Loucy (cell line): ENCODE data around the gene IL23R.

Experiments used
- H2AFZ ChIP-seq: fragments of 200-600 bp; sonication (generic); 2 replicates; pipeline ENCODE4 v1.6.0; 2016; ENCODE audit warnings: antibody characterized with exemption, mild to moderate bottlenecking, low read length, moderate library complexity
- H3F3A ChIP-seq: fragments of 200-600 bp; 2 replicates; pipeline ENCODE4 v1.6.0; 2016; ENCODE audit warnings: antibody characterized with exemption, low read depth, mild to moderate bottlenecking
- H3K27me3 ChIP-seq: fragments of 200-600 bp; sonication (generic); 2 replicates; pipeline ENCODE4 v1.6.1; 2014; ENCODE audit warnings: low read length, mild to moderate bottlenecking; ENCODE audit not compliant: insufficient read depth, poor library complexity, severe bottlenecking
- H3K36me3 ChIP-seq: fragments of 200-600 bp; sonication (generic); 2 replicates; pipeline ENCODE4 v1.6.1; 2016; ENCODE audit warnings: low read length; ENCODE audit not compliant: insufficient read depth
- H3K4me1 ChIP-seq: fragments of 200-600 bp; sonication (generic); 2 replicates; pipeline ENCODE4 v1.5.1; 2014; ENCODE audit warnings: low read length, mild to moderate bottlenecking; ENCODE audit not compliant: insufficient read depth, poor library complexity, severe bottlenecking
- H3K4me2 ChIP-seq: fragments of 200-600 bp; sonication (generic); 2 replicates; pipeline ENCODE4 v1.6.0; 2014; ENCODE audit warnings: antibody characterized with exemption, low read length, low read depth, mild to moderate bottlenecking; ENCODE audit not compliant: poor library complexity, severe bottlenecking
- H3K4me3 ChIP-seq: fragments of 200-600 bp; sonication (generic); 2 replicates; pipeline ENCODE4 v1.5.1; 2014; ENCODE audit warnings: low read length, mild to moderate bottlenecking, mixed read lengths; ENCODE audit not compliant: poor library complexity, severe bottlenecking
- H3K79me2 ChIP-seq: fragments of 200-600 bp; sonication (generic); 2 replicates; pipeline ENCODE4 v1.6.1; 2014; ENCODE audit warnings: low read length; ENCODE audit not compliant: insufficient read depth
- H3K9ac ChIP-seq: fragments of 200-600 bp; sonication (generic); 2 replicates; pipeline ENCODE4 v1.6.0; 2014; ENCODE audit warnings: mild to moderate bottlenecking, low read depth, low read length, moderate library complexity; ENCODE audit not compliant: poor library complexity, severe bottlenecking
- H3K9me2 ChIP-seq: fragments of 200-600 bp; sonication (generic); replicated peaks from 2 replicates; pipeline ENCODE4 v1.6.1; 2016; ENCODE audit warnings: low read depth, low read length, mixed read lengths
- H3K9me3 ChIP-seq: fragments of 200-600 bp; sonication (generic); 2 replicates; pipeline ENCODE4 v1.6.1; 2014; ENCODE audit warnings: mild to moderate bottlenecking, antibody characterized with exemption, low read length, low read depth; ENCODE audit not compliant: insufficient read depth
- H4K20me1 ChIP-seq: fragments of 200-600 bp; sonication (generic); 2 replicates; pipeline ENCODE4 v1.6.0; 2014; ENCODE audit warnings: antibody characterized with exemption, low read length, mild to moderate bottlenecking; ENCODE audit not compliant: insufficient read depth, poor library complexity, severe bottlenecking
- CTCF ChIP-seq: fragments of 200-600 bp; sonication (generic); conservative IDR thresholded peaks from 2 replicates; pipeline ENCODE4 v1.5.1; 2014; ENCODE audit warnings: mild to moderate bottlenecking, antibody characterized with exemption, low read length
- EZH2phosphoT487 ChIP-seq: fragments of 200-600 bp; IDR thresholded peaks from 2 replicates; pipeline ENCODE4 v1.6.1; 2018; ENCODE audit warnings: antibody characterized with exemption, mild to moderate bottlenecking, moderate library complexity, borderline replicate concordance

The IL23R gene

GRCh38 chr1:67239738-67240137 is 73.5 kb downstream of the IL23R start:
- Histone ChIP-seq H3K27me3 (no peaks in the 10 kb centered on the region), H3K36me3 (no peaks in the 10 kb centered on the region), H3K79me2 (no peaks in the 10 kb centered on the region), H3K9me2 (no peaks in the 10 kb centered on the region), H3K9me3 (no peaks in the 10 kb centered on the region), H3K4me2 (no peak overlapping the region), H3K4me3 (no peak overlapping the region), H3K4me1 (peaks cover 18% of the 10 kb centered on the region), H4K20me1 (no peaks in the 10 kb centered on the region), H2AFZ (no peak overlapping the region), H3K9ac (no peak overlapping the region), H3F3A (no peaks in the 10 kb centered on the region)
- no peak for TF ChIP-seq CTCF
- no peak for TF ChIP-seq EZH2phosphoT487

DNA sequence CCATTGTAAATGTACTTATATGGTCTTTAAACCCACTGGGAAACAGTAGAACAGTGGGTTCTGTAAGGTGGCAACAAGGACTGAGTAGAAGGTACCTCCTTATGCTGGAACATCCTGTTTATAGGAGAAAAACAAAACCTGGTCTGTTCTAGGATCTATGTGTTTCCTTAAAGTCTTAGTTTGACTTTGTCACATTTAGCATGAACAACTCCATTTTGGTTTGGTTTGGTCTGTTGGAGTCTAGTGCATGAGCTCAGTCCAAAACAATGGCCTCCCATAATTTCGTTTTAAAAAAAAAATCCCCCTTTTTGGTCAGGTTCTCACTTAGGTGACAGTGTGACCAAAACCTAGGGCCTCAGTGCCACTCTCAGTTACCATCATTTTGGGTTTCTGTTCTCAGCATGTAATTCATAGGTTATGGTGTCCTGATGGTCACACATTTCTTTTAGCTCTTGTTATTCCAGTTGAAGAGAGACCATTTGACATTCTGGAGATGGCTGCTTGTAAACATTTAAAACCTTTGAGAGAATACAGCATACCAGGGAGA is 75.0 kb downstream of the IL23R start:
- TF ChIP-seq CTCF, result no peak
- no peak for TF ChIP-seq EZH2phosphoT487
- no peaks in the 10 kb centered on the region for H3K79me2 ChIP-seq
- no peaks in the 10 kb centered on the region for H4K20me1 ChIP-seq
- no peak overlapping the region for H3K4me2 ChIP-seq
- H3K4me3 ChIP-seq, result no peak overlapping the region
- no peaks in the 10 kb centered on the region for H3K36me3 ChIP-seq
- no peaks in the 10 kb centered on the region for H3K9me2 ChIP-seq
- no peaks in the 10 kb centered on the region for H3F3A ChIP-seq
- H2AFZ ChIP-seq, result no peak overlapping the region
- H3K9ac ChIP-seq, result no peak overlapping the region
- no peaks in the 10 kb centered on the region for H3K9me3 ChIP-seq
- no peaks in the 10 kb centered on the region for H3K27me3 ChIP-seq
- peaks cover 9% of the 10 kb centered on the region for H3K4me1 ChIP-seq

- no peak overlapping the region for H3K4me3 ChIP-seq
- H3F3A ChIP-seq, result no peaks in the 10 kb centered on the region
- no peaks in the 10 kb centered on the region for H3K79me2 ChIP-seq
- no peak overlapping the region for H2AFZ ChIP-seq
- H3K4me2 ChIP-seq, result no peak overlapping the region
- H3K9me3 ChIP-seq, result no peaks in the 10 kb centered on the region
- TF ChIP-seq CTCF (no peak), EZH2phosphoT487 (no peak)
- no peaks in the 10 kb centered on the region for H3K27me3 ChIP-seq
- peaks cover 9% of the 10 kb centered on the region for H3K4me1 ChIP-seq
- no peak overlapping the region for H3K9ac ChIP-seq
- H4K20me1 ChIP-seq, result no peaks in the 10 kb centered on the region
- no peaks in the 10 kb centered on the region for H3K36me3 ChIP-seq
- H3K9me2 ChIP-seq, result no peaks in the 10 kb centered on the region
Observed at GRCh38 chr1:67242016-67242415, 75.8 kb downstream of the IL23R start.
